NCI-H2227 (cell line): ENCODE measurements around the gene PHYKPL.

ENCODE experiments used
- DNase-seq: peaks from one replicate; lab custom pipeline; 2025; ENCODE audit not compliant: unreplicated experiment; lab: John Stamatoyannopoulos, UW

PHYKPL gene

GRCh38 chr5:178232124-178232919 lies at the start of gene PHYKPL:
Gene PHYKPL, minus strand, starts transcription at chr5:178232802. Its CDS starts 252 bp downstream, at chr5:178232550.
- DNase-seq = peak; percentile 78

DNA sequence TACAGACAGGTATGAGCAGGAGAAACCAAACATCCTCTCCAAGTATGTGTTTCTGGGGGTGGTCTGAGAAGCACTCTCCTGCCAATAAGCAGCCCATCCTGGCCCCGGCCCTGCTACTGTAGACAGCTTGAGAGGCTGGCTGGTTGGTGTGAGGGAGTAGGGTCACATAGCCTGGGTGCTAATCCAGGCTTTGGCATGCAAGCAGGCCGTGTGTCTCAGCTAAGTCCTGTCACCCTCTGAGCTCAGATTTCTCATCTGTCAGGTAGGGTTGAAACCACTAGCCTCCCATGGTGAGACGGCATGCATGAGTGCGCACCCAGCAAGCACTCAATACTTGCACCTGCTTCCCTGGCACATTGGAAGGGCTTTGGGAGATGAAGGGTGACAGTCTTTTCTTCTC lies 49.8 kb upstream of the PHYKPL start:
- no peak for DNase-seq

DNA sequence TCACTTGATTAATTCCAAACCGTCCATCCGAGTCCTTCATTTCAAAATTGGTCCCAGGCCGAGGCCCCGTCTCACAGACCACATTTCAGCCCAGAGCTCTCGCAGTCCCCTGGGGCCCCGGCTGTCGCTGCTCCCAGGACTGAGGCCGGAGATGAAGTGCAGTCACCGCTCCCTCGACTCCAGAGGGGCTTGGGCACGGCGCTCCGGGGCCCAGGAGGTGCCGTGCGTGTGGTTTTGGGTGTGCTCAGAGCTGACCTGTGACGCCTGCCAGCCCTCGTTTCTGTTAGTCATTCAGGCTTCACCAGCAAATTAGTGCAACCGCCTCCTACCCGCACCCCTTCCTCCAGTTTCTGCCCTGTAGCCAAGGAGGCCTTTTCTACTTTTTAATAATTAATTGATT lies 48.7 kb upstream of the PHYKPL start:
- no peak for DNase-seq

- no peak for DNase-seq
Observed at GRCh38 chr5:178280631-178281030, 48.0 kb upstream of the PHYKPL start.

- DNase-seq = peak; percentile 74
Observed at GRCh38 chr5:178279723-178280438, 47.3 kb upstream of the PHYKPL start.

DNA sequence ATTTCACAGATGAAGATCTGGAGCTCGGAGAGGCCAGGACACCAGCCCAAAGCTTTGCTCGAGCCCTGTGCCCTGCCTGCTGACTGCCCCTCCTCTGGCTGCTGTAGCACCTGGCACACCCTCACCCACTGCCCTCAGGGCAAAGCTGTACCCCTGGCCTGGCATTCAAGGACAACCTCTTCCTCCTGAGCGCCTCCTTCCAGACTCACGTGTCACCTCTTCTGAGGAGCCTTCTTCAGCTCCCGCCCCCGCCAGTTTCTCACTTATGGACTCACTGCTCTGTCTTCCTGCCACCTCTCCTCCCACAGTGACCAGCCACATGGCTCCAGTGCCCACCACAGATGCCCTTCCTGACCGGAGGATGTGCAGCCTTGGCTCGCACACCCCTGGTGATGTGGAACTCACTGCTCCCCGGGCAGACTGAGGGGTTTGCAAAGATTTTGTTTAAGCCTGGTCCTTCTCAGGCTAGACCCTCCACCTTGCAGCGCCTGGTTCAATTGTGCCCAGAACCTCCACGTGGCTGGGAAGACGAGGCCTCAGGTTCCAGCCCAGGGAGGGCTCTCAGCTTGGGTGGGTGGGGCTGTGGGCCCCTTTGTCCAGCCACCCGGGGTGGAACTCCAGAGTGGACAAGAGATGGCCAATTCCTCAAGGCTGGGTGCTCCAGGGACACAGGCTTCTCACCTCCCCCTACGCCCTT lies 46.6 kb upstream of the PHYKPL start:
- no peak for DNase-seq

GRCh38 chr5:178278358-178279023 lies 45.9 kb upstream of the PHYKPL start:
- DNase-seq = no peak

DNA sequence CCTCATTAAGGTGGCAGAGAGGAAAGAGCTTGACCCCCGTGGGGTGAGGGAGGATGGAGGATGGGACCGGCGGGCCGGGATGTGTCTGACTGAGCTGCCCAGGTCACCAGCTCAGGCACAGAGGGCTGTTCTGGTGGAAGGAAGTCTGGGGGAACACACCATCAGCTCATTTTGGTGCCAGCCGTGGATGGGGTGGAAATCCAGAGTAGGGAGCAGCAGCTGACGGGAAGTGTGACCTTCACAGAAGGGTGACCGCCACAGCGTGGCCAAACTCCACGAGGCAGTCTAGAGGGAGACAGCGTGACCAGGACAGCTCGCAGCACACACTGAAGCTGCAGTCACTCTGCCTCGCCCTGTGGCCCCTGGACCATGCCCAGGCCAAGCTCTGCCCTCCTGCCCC lies 45.3 kb upstream of the PHYKPL start:
- no peak for DNase-seq

DNA sequence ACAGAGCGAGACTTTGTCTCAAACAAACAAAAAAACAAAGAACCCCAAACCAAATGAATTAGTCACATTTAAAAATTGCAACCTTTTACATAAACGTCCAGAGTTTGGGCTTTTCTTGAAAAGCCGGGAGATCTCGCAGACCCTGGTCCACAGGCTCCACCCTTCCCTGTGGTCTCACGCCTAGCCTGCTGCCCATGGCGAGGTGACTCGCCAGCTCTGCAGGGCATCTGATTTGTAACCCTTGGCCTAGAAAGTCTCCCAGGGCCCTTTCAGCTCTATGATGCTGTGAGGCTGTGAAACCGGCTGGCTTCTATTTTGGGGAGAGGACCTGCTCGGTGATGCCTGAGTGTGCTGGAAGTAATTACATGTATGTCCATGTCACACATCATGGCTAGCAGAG lies 44.7 kb upstream of the PHYKPL start:
- DNase-seq = no peak

- no peak for DNase-seq
Observed at GRCh38 chr5:178274781-178275537, 42.4 kb upstream of the PHYKPL start.

- DNase-seq = no peak
Observed at GRCh38 chr5:178273665-178274541, 41.3 kb upstream of the PHYKPL start.

GRCh38 chr5:178273041-178273440 lies 40.4 kb upstream of the PHYKPL start:
- DNase-seq = no peak

- DNase-seq = no peak
Observed at GRCh38 chr5:178272591-178272990, 40.0 kb upstream of the PHYKPL start.

DNA sequence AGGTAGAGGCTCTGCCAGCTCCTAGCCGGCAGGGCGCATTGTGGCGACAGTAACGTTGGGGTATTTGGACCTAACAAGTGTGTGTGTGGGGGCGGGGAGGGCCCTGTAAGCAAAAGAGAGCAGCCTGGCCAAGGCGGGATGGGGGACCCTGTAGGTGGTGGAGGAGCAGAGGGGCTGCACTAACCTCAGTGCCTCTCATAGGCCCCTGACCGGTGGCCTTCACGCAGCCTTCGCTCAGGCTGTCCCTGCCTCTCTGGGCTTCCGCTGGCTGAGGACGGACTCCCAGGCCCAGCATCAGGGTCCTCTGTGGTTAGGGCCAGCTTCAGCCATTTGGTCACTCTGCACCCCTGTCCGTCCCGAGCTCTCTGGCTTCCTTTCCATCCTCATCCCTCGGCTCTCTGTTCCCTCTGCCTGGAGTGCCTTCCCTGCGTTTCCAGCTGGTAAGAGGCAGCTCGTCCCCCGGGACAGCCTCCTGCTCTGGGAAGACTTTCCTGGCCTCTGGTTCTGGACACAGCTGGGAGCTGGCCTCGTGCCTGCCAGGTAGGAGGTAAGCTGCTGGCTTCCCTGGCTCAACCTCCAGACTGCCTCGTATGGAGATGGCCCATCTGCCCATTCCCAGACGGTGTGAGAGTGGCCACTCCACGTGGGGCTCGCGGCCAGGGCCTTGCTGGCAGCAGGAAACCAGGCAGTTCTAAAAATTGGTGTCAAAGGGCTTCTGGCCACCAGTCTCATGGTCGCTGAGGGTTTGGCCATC lies 39.3 kb upstream of the PHYKPL start:
- no peak for DNase-seq

DNA sequence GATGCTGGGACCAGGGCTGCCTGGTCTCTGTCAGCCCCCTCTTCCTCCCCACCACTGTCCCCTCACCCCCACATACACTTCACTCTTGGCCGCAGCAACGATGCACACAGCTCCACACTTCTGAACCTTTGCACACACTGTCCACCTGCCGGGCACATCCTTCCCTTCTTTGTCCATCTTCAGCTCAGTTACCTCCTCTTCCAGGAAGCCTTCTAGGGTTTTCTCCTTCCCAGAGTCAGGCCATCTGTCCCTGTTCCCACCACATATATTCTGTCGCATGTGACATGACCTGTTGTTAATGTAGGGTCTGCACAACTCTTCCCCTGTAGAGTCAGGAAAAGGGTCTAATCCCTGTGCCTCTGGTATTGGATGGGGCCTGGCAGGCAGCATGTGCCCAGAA lies 38.6 kb upstream of the PHYKPL start:
- no peak for DNase-seq

- no peak for DNase-seq
Observed at GRCh38 chr5:178269499-178269898, 36.9 kb upstream of the PHYKPL start.

- DNase-seq = no peak
Observed at GRCh38 chr5:178267876-178268275, 35.3 kb upstream of the PHYKPL start.

DNA sequence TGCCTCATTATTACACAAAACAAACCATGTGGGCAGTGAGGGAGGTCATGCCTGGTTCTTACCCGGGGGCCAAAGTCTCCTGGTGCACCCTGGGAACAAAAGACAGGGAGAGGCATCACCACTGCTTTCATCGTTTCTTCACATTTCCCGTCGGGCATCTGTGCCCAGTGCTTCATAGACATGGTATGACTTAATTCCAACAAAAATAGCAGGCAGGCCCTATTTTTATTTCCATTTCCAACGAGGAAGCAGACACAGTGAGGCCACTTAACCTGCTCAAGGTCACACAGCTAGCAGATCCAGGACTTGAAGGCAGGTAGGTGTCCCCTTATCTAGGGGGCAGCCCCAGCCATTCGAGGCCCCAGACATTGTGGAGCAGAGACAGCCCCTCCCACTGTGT lies 34.6 kb upstream of the PHYKPL start:
- no peak for DNase-seq

DNA sequence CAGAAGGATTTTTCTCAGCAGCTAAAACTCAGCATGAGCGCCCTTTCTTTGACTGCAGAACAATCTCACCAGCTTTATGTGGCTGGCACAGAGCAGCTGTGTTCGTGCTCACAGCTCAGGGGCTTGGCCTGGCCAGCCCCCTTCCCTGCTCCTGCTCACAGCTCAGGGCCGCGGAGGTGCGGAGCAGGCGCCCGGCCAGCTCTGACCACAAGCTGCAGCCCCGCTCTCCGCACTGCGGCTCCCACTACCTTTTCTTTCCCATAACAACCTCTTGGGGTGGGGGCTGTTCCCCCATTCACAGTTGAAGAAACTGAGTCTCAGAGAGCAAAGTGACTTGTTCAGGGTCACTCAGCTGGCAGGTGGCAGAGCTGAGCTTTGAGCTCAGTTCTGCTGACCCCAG lies 34.0 kb upstream of the PHYKPL start:
- no peak for DNase-seq
